HG02623 (cell line): ENCODE results near the gene MIPEP.
"Not testable (repeated sequence)": the region's sequence is repeated elsewhere in the genome, so short reads cannot be mapped to it uniquely, and the experiment has no call there.

ENCODE experiments used
- ATAC-seq: cut with Tn5 transposase; IDR thresholded peaks from one replicate; pipeline ENCODE4 v1.9.1; 2021; ENCODE audit warnings: moderate library complexity; ENCODE audit not compliant: unreplicated experiment

Gene MIPEP

GRCh38 chr13:23751195-23751594, 138.0 kb downstream of the MIPEP start:
- no peak for ATAC-seq

- no peak for ATAC-seq
Observed at GRCh38 chr13:23750383-23751121, 138.6 kb downstream of the MIPEP start.

GRCh38 chr13:23749288-23749873, 139.8 kb downstream of the MIPEP start:
- ATAC-seq, result no peak

- no peak for ATAC-seq
Observed at GRCh38 chr13:23748109-23748990, 140.8 kb downstream of the MIPEP start.

GRCh38 chr13:23746141-23746540, 143.1 kb downstream of the MIPEP start:
- ATAC-seq, result not testable (repeated sequence)

GRCh38 chr13:23744315-23744714, 144.9 kb downstream of the MIPEP start:
- no peak for ATAC-seq

- ATAC-seq, result no peak
Observed at GRCh38 chr13:23743278-23744076, 145.7 kb downstream of the MIPEP start.

GRCh38 chr13:23741879-23742510, 147.2 kb downstream of the MIPEP start:
- ATAC-seq, result no peak

GRCh38 chr13:23740002-23740401, 149.2 kb downstream of the MIPEP start:
- no peak for ATAC-seq

- ATAC-seq, result no peak
Observed at GRCh38 chr13:23739596-23739995, 149.6 kb downstream of the MIPEP start.

GRCh38 chr13:23736541-23736940, 152.7 kb downstream of the MIPEP start:
- ATAC-seq, result no peak

GRCh38 chr13:23735329-23735728, 153.9 kb downstream of the MIPEP start:
- no peak for ATAC-seq

GRCh38 chr13:23731709-23732108, 157.5 kb downstream of the MIPEP start:
- ATAC-seq, result no peak

- ATAC-seq, result no peak
Observed at GRCh38 chr13:23730251-23730650, 158.9 kb downstream of the MIPEP start.

GRCh38 chr13:23729531-23729930, 159.7 kb downstream of the MIPEP start:
- no peak for ATAC-seq

- no peak for ATAC-seq
Observed at GRCh38 chr13:23728807-23729206, 160.4 kb downstream of the MIPEP start.

GRCh38 chr13:23725922-23726321, 163.3 kb downstream of the MIPEP start:
- no peak for ATAC-seq

GRCh38 chr13:23724196-23724970, 164.8 kb downstream of the MIPEP start:
- ATAC-seq, result no peak

GRCh38 chr13:23723471-23723870, 165.7 kb downstream of the MIPEP start:
- ATAC-seq, result no peak
